CD4-positive, alpha-beta T cell (primary cell): ENCODE data around the gene MTG1. TPM values are rescaled to one million over a fixed set of nuclear protein-coding genes. Genes with fewer than 3 reads are reported as not detected.

Source experiments
- ATAC-seq: fragments of 200-7000 bp; cut with Tn5 transposase; one replicate; pipeline ENCODE4 v1.10.0; 2022; ENCODE audit warnings: mild to moderate bottlenecking; ENCODE audit not compliant: poor library complexity
- CTCF ChIA-PET: fragments of 350-600 bp; sonication (Branson Sonifier 250); formaldehyde crosslinking; loops from one replicate; lab custom pipeline; 2021; ENCODE audit warnings: antibody characterized with exemption, inconsistent platforms; lab: Charles Lee
- POLR2A ChIA-PET: fragments of 350-600 bp; sonication (Branson Sonifier 250); formaldehyde crosslinking; loops from one replicate; lab custom pipeline; 2021; ENCODE audit warnings: antibody characterized with exemption, inconsistent platforms; lab: Charles Lee
- DNase-seq, 14 experiments: peaks; one replicate each; pipeline ENCODE4 v3.0.0-alpha.2; 2013 to 2020; ENCODE audit warnings: mixed read lengths in 2 of 14
- H3K27ac ChIP-seq, 2 donors: one replicate each; pipeline versions ENCODE4 v1.5.1 to v1.7.0; 2013; ENCODE audit warnings: low read length in 2 of 2, low read depth in 1 of 2, mild to moderate bottlenecking in 1 of 2
- H3K27me3 ChIP-seq, 2 experiments: 1 replicate in 1 of 2; 2 replicates in 1 of 2; pipeline versions ENCODE4 v1.6.1 to v1.7.0; 2013; ENCODE audit warnings: low read length in 2 of 2, control low read depth in 1 of 2, mild to moderate bottlenecking in 1 of 2, moderate library complexity in 1 of 2; ENCODE audit not compliant: insufficient read depth in 2 of 2, control insufficient read depth in 1 of 2
- H3K36me3 ChIP-seq: one replicate; pipeline ENCODE4 v1.6.1; 2013; ENCODE audit warnings: low read length, control low read depth; ENCODE audit not compliant: insufficient read depth
- H3K4me1 ChIP-seq: one replicate; pipeline ENCODE4 v1.6.1; 2013; ENCODE audit warnings: low read length, control low read depth; ENCODE audit not compliant: insufficient read depth
- H3K4me3 ChIP-seq: one replicate; pipeline ENCODE4 v1.5.1; 2013; ENCODE audit warnings: mild to moderate bottlenecking, low read length, moderate library complexity
- H3K9me3 ChIP-seq, 2 experiments: 1 replicate in 1 of 2; 2 replicates in 1 of 2; pipeline versions ENCODE4 v1.6.1 to v1.7.0; 2013; ENCODE audit warnings: low read length in 2 of 2, mild to moderate bottlenecking in 2 of 2, control low read depth in 1 of 2, moderate library complexity in 1 of 2; ENCODE audit not compliant: control insufficient read depth in 1 of 2, insufficient read depth in 1 of 2
- H3K27ac Mint-ChIP-seq: one replicate; pipeline ENCODE4 v1.8.0; 2020; ENCODE audit warnings: mixed read lengths
- H3K27me3 Mint-ChIP-seq: one replicate; pipeline ENCODE4 v1.8.0; 2021; ENCODE audit warnings: mixed read lengths
- H3K36me3 Mint-ChIP-seq: one replicate; pipeline ENCODE4 v1.8.0; 2021; ENCODE audit warnings: low read depth, mixed read lengths
- H3K4me1 Mint-ChIP-seq: one replicate; pipeline ENCODE4 v1.8.0; 2021; ENCODE audit warnings: low read depth, mixed read lengths
- H3K4me3 Mint-ChIP-seq: one replicate; pipeline ENCODE4 v1.8.0; 2020; ENCODE audit warnings: mild to moderate bottlenecking, mixed read lengths
- H3K9me3 Mint-ChIP-seq: one replicate; pipeline ENCODE4 v1.8.0; 2020; ENCODE audit warnings: mixed read lengths
- CTCF ChIP-seq: fragments of 200-600 bp; IDR thresholded peaks from one replicate; pipeline ENCODE4 v1.8.0; 2022; ENCODE audit warnings: antibody characterized with exemption, mild to moderate bottlenecking
- intact Hi-C, 2 experiments: fragments of 100-400 bp; cut with DNase I in 1 of 2; cut with micrococcal nuclease in 1 of 2; formaldehyde crosslinking; loops; one replicate each; pipeline versions ENCODE4 v1.15.1 to v1.9.0; 2023 to 2025; cut with DNase I, micrococcal nuclease
- total RNA-seq, 174 experiments: library from RNA in 2 of 174; stranded (reverse) in 2 of 174; gene quantifications; one replicate each; pipeline ENCODE4 v1.2.3 and lab custom pipeline; 2021 to 2026

Gene MTG1
- total RNA-seq, 2 experiments from 2014 or later: 28.5 to 34.9 TPM

- Mint-ChIP-seq H3K27ac (no peak overlapping the region), H3K9me3 (no peaks in the 10 kb centered on the region), H3K27me3 (peaks cover 11% of the 10 kb centered on the region), H3K4me1 (peaks cover 29% of the 10 kb centered on the region), H3K4me3 (no peak overlapping the region), H3K36me3 (no peaks in the 10 kb centered on the region)
- ChIA-PET POLR2A (no interaction called here), CTCF (interaction anchor here (2.5 kb wide), 1 partner anchor 109 kb away, joined by 13 read pairs; no protein-coding TSS in a partner anchor)
- intact Hi-C loops: loop anchor here in 1 of 2 experiments (2.0 to 10.0 kb wide), 3 partner anchors 58 to 136 kb away; no protein-coding TSS in a partner anchor
- peak in 3 of 14 experiments; percentile 54 to 60 (median 55) for DNase-seq
- TF ChIP-seq CTCF: peak; percentile 14
- Histone ChIP-seq H3K9me3 (no peaks in the 10 kb centered on the region), H3K4me1 (peaks cover 53% of the 10 kb centered on the region), H3K27ac (no peak overlapping the region), H3K4me3 (no peak overlapping the region), H3K27me3 (peaks cover 0 to 5% of the 10 kb centered on the region in 2 experiments), H3K36me3 (no peaks in the 10 kb centered on the region)
- ATAC-seq: no peak
These were observed 44.8 kb downstream of the MTG1 start for GRCh38 chr10:133438711-133439273.

GRCh38 chr10:133439517-133440461, 45.8 kb downstream of the MTG1 start:
- no peak overlapping the region for H3K27ac Mint-ChIP-seq
- peaks cover 11% of the 10 kb centered on the region for H3K27me3 Mint-ChIP-seq

More at GRCh38 chr10:133439517-133440461, 45.8 kb downstream of the MTG1 start:
- Histone ChIP-seq H3K9me3 (peaks cover 0 to 7% of the 10 kb centered on the region in 2 experiments), H3K4me1 (peaks cover 53% of the 10 kb centered on the region), H3K27ac (no peak overlapping the region), H3K27me3 (peaks cover 0 to 5% of the 10 kb centered on the region in 2 experiments), H3K36me3 (no peaks in the 10 kb centered on the region), H3K4me3 (no peak overlapping the region)
- Mint-ChIP-seq H3K4me3 (no peak overlapping the region), H3K36me3 (no peaks in the 10 kb centered on the region), H3K9me3 (no peaks in the 10 kb centered on the region), H3K4me1 (peaks cover 29% of the 10 kb centered on the region)
- intact Hi-C loops: loop anchor here in 1 of 2 experiments (2.0 to 10.0 kb wide), 3 partner anchors 57 to 135 kb away; no protein-coding TSS in a partner anchor
- ChIA-PET POLR2A (no interaction called here), CTCF (interaction anchor here (2.5 kb wide), 1 partner anchor 110 kb away, joined by 13 read pairs; no protein-coding TSS in a partner anchor)
- TF ChIP-seq CTCF: no peak
- ATAC-seq (no peak), DNase-seq (peak in 1 of 14 experiments; percentile 7)
